ENCODE results near the gene GRM2.

The GRM2 gene

GRCh38 chr3:51680196-51680595 lies 26.7 kb upstream of the GRM2 start:
- H3K4me3 ChIP-seq (replicated peaks; ENCODE audit: low read depth, low read length): no peak overlapping the region
- TF ChIP-seq CTCF (IDR thresholded peaks at IDR 0.05; ENCODE audit: low read depth, low read length, missing control alignments): no peak
- DNase-seq (ENCODE audit: extremely low read depth, low read depth): no peak

GRCh38 chr3:51680663-51681230 lies 26.1 kb upstream of the GRM2 start:
- no peak for DNase-seq (ENCODE audit: extremely low read depth, low read depth)
- no peak for TF ChIP-seq CTCF (IDR thresholded peaks at IDR 0.05; ENCODE audit: low read depth, low read length, missing control alignments)
- H3K4me3 ChIP-seq (replicated peaks; ENCODE audit: low read depth, low read length): no peak overlapping the region

GRCh38 chr3:51681453-51681852 lies 25.4 kb upstream of the GRM2 start:
- DNase-seq (ENCODE audit: extremely low read depth, low read depth): no peak
- no peak overlapping the region for H3K4me3 ChIP-seq (replicated peaks; ENCODE audit: low read depth, low read length)
- no peak for TF ChIP-seq CTCF (IDR thresholded peaks at IDR 0.05; ENCODE audit: low read depth, low read length, missing control alignments)

- no peak overlapping the region for H3K4me3 ChIP-seq (replicated peaks; ENCODE audit: low read depth, low read length)
- DNase-seq (ENCODE audit: extremely low read depth, low read depth): peak; percentile 78
- TF ChIP-seq CTCF (IDR thresholded peaks at IDR 0.05; ENCODE audit: low read depth, low read length, missing control alignments): peak; percentile 81
Measured at GRCh38 chr3:51682079-51682478, 24.8 kb upstream of the GRM2 start.

GRCh38 chr3:51682526-51682925 lies 24.3 kb upstream of the GRM2 start:
- no peak for DNase-seq (ENCODE audit: extremely low read depth, low read depth)
- no peak overlapping the region for H3K4me3 ChIP-seq (replicated peaks; ENCODE audit: low read depth, low read length)
- no peak for TF ChIP-seq CTCF (IDR thresholded peaks at IDR 0.05; ENCODE audit: low read depth, low read length, missing control alignments)

GRCh38 chr3:51683566-51683965 lies 23.3 kb upstream of the GRM2 start:
- no peak for DNase-seq (ENCODE audit: extremely low read depth, low read depth)
- no peak for TF ChIP-seq CTCF (IDR thresholded peaks at IDR 0.05; ENCODE audit: low read depth, low read length, missing control alignments)
- H3K4me3 ChIP-seq (replicated peaks; ENCODE audit: low read depth, low read length): no peak overlapping the region

All from HFF-Myc (cell line).